Bone marrow (tissue), 2 donors: Measurements from ENCODE around the gene RABL6.
"Not testable (repeated sequence)": the region's sequence is repeated elsewhere in the genome, so short reads cannot be mapped to it uniquely, and the experiment has no call there.

Experiments used
- DNase-seq, 2 donors: peaks; one replicate each; lab custom pipeline; 2025; lab: John Stamatoyannopoulos, UW

The RABL6 gene

GRCh38 chr9:136857581-136858412, 50.0 kb downstream of the RABL6 start:
- no peak for DNase-seq

- no peak for DNase-seq
These were observed 50.7 kb downstream of the RABL6 start for GRCh38 chr9:136858452-136858843.

DNA sequence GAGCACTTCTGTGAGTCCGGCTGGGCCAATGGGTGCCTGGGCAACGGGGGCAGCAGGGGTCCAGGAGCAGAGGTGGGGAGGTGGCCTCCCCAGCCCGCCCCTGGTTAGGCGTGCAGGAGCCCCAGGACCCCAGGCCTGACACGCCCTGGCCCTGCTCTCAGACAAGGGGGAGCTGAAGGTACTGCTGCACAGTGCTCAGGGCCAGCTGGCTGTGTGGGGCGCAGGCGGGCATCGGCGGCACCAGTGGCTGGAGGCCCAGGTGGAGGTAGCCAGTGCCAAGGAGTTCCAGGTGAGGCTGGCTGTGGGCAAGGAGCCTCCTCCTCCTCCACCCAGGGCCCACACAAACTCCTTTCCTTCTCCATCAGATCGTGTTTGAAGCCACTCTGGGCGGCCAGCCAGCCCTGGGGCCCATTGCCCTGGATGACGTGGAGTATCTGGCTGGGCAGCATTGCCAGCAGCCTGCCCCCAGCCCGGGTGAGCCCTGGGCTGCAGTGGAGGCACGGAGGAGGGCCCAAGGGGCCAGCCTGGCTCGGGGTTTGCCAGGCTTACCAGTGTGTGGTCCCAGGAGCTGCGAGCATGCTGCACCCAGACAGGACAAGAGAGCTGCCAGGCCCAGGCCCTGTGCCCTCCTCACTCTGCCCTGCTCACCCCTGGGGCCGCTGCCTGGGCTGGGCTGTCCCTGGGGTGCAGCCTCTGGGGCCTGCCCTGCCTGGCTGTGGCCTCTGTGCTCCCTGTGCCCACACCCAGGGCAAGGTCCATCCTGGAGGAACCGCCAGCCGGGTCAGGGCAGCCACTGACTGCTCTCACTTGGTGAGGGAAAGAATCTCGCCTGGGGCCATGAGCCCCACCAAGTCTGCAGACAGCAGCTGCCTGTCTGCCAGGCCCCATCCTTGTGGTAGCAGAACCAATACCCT, 51.4 kb downstream of the RABL6 start:
- DNase-seq: no peak

GRCh38 chr9:136860529-136860928, 52.8 kb downstream of the RABL6 start:
- DNase-seq: no peak

- DNase-seq: no peak
These were observed 53.5 kb downstream of the RABL6 start for GRCh38 chr9:136860933-136861873.

DNA sequence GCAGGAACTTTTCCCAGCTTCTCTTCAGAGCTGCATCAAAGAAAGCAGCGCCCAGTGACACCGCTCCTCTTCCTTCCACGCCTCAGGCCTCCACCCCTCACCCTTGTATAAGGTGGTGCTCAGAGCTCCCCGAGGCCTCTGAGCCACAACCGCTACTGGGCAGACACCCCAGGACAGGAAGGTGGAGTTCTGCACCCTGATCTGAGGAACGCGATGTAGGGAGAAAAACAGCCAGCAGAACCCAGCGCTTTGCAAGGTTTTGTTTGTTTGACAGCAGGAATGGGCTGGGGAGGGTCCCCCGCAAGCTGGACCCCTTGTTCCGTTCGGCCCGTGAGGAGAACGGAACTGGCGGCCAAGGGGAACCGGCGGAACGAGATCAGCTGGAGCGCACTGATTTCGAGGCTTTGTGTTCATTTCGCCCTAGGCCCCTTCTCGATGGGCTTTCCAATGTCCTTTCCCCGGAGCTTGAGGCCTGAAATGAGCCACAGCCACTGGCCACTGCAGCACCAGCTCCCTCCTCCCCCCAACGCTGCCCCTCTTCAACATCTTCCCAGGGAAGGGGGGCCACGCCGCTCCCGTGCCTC, 54.2 kb downstream of the RABL6 start:
- DNase-seq: no peak

- no peak for DNase-seq
These were observed 55.3 kb downstream of the RABL6 start for GRCh38 chr9:136862849-136863622.

- DNase-seq: no peak
These were observed 56.0 kb downstream of the RABL6 start for GRCh38 chr9:136863623-136864273.

GRCh38 chr9:136865041-136865767, 57.5 kb downstream of the RABL6 start:
- no peak for DNase-seq

DNA sequence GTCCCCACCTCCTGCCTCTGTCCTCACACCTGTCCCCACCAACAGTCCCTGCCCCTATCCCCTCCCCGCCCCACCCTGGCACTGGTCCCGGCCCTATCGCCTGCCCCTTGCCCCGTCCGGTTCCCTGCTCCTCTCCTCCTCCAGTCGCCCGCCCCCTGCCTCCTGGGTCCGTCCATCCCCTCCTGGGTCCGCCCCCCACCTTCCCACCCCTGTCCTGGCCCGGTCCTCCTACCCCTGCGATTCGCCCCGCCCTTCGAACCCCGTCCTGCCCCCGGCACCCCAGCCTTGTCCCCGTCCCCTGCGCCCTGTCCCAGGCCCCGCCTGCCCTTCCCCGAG, 58.0 kb downstream of the RABL6 start:
- DNase-seq: no peak

DNA sequence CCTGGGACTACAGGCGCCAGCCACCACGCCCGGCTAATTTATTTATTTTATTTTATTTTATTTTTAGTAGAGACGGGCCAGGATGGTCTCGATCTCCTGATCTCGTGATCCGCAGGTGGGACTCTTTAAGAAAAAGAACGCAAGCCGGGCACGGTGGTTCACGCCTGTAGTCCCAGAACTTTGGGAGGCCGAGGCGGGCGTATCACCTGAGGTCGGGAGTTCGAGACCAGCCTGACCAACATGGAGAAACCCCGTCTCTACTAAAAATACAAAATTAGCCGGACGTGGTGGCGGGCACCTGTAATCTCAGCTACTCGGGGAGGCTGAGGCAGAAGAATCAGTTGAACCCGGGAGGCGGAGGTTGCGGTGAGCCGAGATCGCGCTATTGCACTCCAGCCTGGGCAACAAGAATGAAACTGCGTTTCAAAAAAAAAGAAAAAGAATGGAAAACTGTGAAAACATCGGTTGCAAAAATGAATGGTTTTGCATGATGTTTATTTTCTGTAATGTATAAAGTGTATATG, 59.2 kb downstream of the RABL6 start:
- not testable (repeated sequence) for DNase-seq

GRCh38 chr9:136867480-136867879, 59.7 kb downstream of the RABL6 start:
- no peak for DNase-seq

DNA sequence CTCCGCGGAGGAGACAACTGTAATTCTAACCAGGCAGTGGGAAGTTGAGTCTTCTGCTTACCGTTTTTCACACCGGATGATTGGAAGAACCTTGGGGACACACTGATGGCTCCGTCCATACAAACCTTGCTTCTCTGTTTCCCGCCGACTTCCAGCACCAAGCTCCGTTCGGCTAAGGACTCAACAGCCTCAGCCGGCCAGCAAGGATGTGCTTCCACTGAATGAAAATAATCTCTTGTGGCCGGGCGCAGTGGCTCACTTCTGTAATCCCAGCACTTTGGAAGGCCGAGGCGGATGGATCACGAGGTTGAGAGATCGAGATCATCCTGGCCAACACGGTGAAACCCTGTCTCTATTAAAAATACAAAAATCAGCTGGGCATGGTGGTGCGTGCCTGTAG, 60.2 kb downstream of the RABL6 start:
- no peak for DNase-seq

DNA sequence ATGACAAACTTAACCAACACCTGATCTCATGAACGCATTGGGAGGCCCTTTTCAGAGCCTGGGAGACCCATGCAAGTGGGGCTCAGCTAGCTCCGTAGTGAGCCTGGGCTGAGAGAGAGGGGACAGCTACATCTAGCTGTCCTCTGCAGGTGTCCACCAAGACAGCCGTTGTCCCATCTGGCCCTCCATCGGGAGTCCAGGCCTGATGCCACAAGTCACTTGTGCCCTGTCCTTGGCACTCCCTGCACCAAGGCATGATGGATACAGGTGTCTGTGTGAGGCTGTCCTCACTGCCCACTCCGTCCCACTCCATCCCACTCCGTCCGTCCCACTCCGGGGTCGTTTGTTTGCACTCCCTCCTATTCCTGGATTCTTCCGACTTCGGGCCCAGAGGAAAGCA, 60.9 kb downstream of the RABL6 start:
- DNase-seq: no peak

- DNase-seq: not testable (repeated sequence)
These were observed 61.9 kb downstream of the RABL6 start for GRCh38 chr9:136869611-136870010.

GRCh38 chr9:136875155-136875554, 67.4 kb downstream of the RABL6 start:
- DNase-seq: no peak

GRCh38 chr9:136876476-136876875, 68.7 kb downstream of the RABL6 start:
- DNase-seq: no peak

GRCh38 chr9:136880651-136881050, 72.9 kb downstream of the RABL6 start:
- DNase-seq: no peak

GRCh38 chr9:136881691-136882108, 74.0 kb downstream of the RABL6 start:
- peak in 1 of 2 donors; percentile 13 for DNase-seq
